Activated CD4-positive, alpha-beta T cell treated with anti-CD3 and anti-CD28 coated beads, Interleukin-2, amount 50 U/mL, for 24 hours (primary cell): ENCODE data around the gene C2orf49.
A peak's percentile ranks its signal among the peaks of the same experiment; 100 is the strongest.

Source experiments
- DNase-seq, 2 donors: peaks; one replicate each; pipeline ENCODE4 v3.0.0-alpha.2; 2020; ENCODE audit warnings: low read depth in 1 of 2, low spot score in 1 of 2

C2orf49 gene

DNA sequence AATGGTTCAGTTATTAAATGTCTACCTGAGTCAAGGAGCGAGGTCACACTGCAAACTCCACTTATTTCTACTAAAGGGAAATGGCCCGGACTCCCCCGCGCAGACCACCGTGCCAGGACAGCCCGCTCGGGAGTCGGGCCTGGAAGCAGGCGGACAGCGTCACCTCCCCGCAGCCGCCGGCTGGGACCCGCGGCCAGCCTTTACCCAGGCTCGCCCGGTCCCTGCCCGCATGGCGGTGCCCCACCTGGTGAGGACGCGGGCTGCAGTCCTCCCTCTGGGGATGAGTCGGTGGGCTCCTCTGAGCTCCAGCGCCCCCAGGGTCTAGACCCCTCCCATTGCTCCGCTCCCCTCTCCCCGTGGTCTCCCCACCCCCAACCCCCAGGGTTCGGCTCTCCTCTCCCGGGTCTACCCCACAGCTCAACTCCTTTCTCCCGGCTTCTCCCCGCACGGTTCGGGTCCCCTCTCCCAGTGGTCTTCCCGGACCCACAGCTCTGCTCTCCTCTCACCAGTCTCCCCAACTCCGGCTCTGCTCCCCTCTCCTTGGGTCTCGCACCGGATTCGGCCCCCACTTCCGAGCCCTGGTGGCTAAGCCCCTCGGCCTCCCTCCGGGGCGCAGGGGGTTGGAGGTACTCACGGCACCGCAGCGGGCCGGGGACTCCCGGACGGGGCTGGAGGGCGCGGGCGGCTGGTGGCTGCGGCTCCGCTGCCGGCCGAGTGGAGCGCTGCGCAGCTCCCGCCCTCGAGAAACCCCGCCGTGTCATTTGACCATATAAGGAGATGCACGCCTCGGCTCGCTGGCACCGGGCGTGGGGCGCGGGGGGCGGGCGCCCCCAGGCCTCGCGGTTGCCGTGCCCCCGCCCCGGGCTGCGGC is 61.2 kb downstream of the C2orf49 start, which contains the start of gene FHL2:
Gene FHL2, minus strand, starts transcription at position 716 of the 871 bp plus-strand sequence. CDS start 12,535 bp downstream, outside the sequence.
- peak; percentile 49 to 53 for DNase-seq
